Endothelial cell of umbilical vein (primary cell): ENCODE measurements around the gene PPP1CA. TPM values are rescaled to one million over a fixed set of nuclear protein-coding genes. Genes with fewer than 3 reads are reported as not detected.

ENCODE experiments used
- BruUV-seq: library from RNA; stranded (reverse); fragments of 400-500 nt; replicated peaks from 2 replicates; lab custom pipeline; 2021; lab: Mats Ljungman, UMichigan
- CTCF ChIA-PET: fragments of 300-600, 350-600 bp; sonication (Branson Sonifier 250); formaldehyde crosslinking; loops from one replicate; lab custom pipeline; 2021; ENCODE audit warnings: antibody characterized with exemption, inconsistent platforms; lab: Charles Lee
- POLR2A ChIA-PET: fragments of 300-600, 350-600 bp; sonication (Branson Sonifier 250); formaldehyde crosslinking; loops from one replicate; lab custom pipeline; 2021; ENCODE audit warnings: antibody characterized with exemption, inconsistent platforms; lab: Charles Lee
- DNase-seq: peaks from one replicate; pipeline ENCODE4 v3.0.0-alpha.2; 2011; ENCODE audit warnings: low read depth, low spot score
- FAIRE-seq: peaks from 2 replicates; lab custom pipeline; 2011; peaks lifted over from hg19 to GRCh38; lab: Jason Lieb, UNC
- H2AFZ ChIP-seq: 2 replicates; pipeline ENCODE4 v1.6.0; 2012; ENCODE audit warnings: low read depth, low read length, control low read depth, inconsistent platforms
- H3K27ac ChIP-seq: 2 replicates; pipeline ENCODE4 v1.5.1; 2011; ENCODE audit warnings: low read depth, mild to moderate bottlenecking, control low read depth, low read length, moderate library complexity; ENCODE audit not compliant: insufficient read depth
- H3K27me3 ChIP-seq, 2 experiments: 2 replicates each; pipeline versions ENCODE4 v1.6.0 to v1.6.1; 2011; ENCODE audit warnings: low read length in 2 of 2, mixed read lengths in 1 of 2; ENCODE audit not compliant: control insufficient read depth in 2 of 2, insufficient read depth in 2 of 2
- H3K36me3 ChIP-seq, 2 experiments: 2 replicates in 1 of 2; 3 replicates in 1 of 2; pipeline ENCODE4 v1.5.1; 2011; ENCODE audit warnings: low read length in 2 of 2, mild to moderate bottlenecking in 1 of 2, moderate library complexity in 1 of 2; ENCODE audit not compliant: control insufficient read depth in 2 of 2, insufficient read depth in 2 of 2; ENCODE audit errors: extremely low read depth in 1 of 2
- H3K4me1 ChIP-seq: 3 replicates; pipeline ENCODE4 v1.5.1; 2011; ENCODE audit warnings: mild to moderate bottlenecking, low read length; ENCODE audit not compliant: control insufficient read depth, insufficient read depth; ENCODE audit errors: extremely low read depth
- H3K4me2 ChIP-seq: 2 replicates; pipeline ENCODE4 v1.6.1; 2011; ENCODE audit warnings: low read length, control low read depth, mixed read lengths; ENCODE audit not compliant: insufficient read depth
- H3K4me3 ChIP-seq, 3 experiments: fragments of 200-600 bp in 1 of 3; sonication (generic), shearing (Covaris generic) in 1 of 3; replicated peaks in 1 of 3; 2 replicates each; pipeline ENCODE4 v1.5.1; 2011 to 2016; ENCODE audit warnings: control low read depth in 3 of 3, low read length in 3 of 3, mild to moderate bottlenecking in 2 of 3, inconsistent platforms in 1 of 3, low read depth in 1 of 3, moderate library complexity in 1 of 3; ENCODE audit not compliant: insufficient read depth in 1 of 3
- H3K79me2 ChIP-seq: 2 replicates; pipeline ENCODE4 v1.6.0; 2012; ENCODE audit warnings: low read length, inconsistent platforms; ENCODE audit not compliant: control insufficient read depth, insufficient read depth
- H3K9ac ChIP-seq: replicated peaks from 2 replicates; pipeline ENCODE3; 2011; ENCODE audit warnings: low read length, control low read depth; ENCODE audit not compliant: insufficient read depth; ENCODE audit errors: extremely low read depth
- H3K9me1 ChIP-seq: replicated peaks from 3 replicates; pipeline ENCODE4 v1.6.0; 2011; ENCODE audit warnings: mild to moderate bottlenecking, low read length; ENCODE audit not compliant: control insufficient read depth, insufficient read depth; ENCODE audit errors: extremely low read depth
- H3K9me3 ChIP-seq: replicated peaks from 2 replicates; pipeline ENCODE4 v1.5.1; 2012; ENCODE audit warnings: low read length, inconsistent platforms; ENCODE audit not compliant: control insufficient read depth, insufficient read depth
- H4K20me1 ChIP-seq: replicated peaks from 2 replicates; pipeline ENCODE3; 2011; ENCODE audit warnings: mild to moderate bottlenecking, low read length; ENCODE audit not compliant: control insufficient read depth, insufficient read depth; ENCODE audit errors: extremely low read depth
- EZH2 ChIP-seq: IDR thresholded peaks from 2 replicates; pipeline ENCODE4 v1.6.1; 2012; ENCODE audit warnings: borderline replicate concordance, low read depth, mild to moderate bottlenecking, moderate library complexity, low read length, inconsistent platforms; ENCODE audit not compliant: severe bottlenecking
- FOS ChIP-seq: IDR thresholded peaks from 2 replicates; pipeline ENCODE4 v1.6.1; 2011; ENCODE audit warnings: mild to moderate bottlenecking, low read length, moderate library complexity, borderline replicate concordance; ENCODE audit not compliant: insufficient read depth
- GATA2 ChIP-seq: IDR thresholded peaks from 2 replicates; pipeline ENCODE4 v1.7.0; 2011; ENCODE audit warnings: low read depth, mild to moderate bottlenecking, moderate library complexity, mixed read lengths, low read length; ENCODE audit not compliant: insufficient read length, insufficient read depth
- JUN ChIP-seq: IDR thresholded peaks from 2 replicates; pipeline ENCODE4 v1.6.1; 2011; ENCODE audit warnings: borderline replicate concordance, low read depth; ENCODE audit not compliant: insufficient read length, insufficient read depth
- MYC ChIP-seq: IDR thresholded peaks from one replicate; pipeline ENCODE4 v1.6.1; 2011; ENCODE audit warnings: mild to moderate bottlenecking, low read depth, low read length
- POLR2A ChIP-seq: IDR thresholded peaks from 2 replicates; pipeline ENCODE4 v1.6.1; 2012; ENCODE audit warnings: low read depth, mild to moderate bottlenecking, control low read depth, low read length
- POLR2AphosphoS5 ChIP-seq: IDR thresholded peaks from 2 replicates; pipeline ENCODE4 v1.6.1; 2012; ENCODE audit warnings: low read depth, mild to moderate bottlenecking, control low read depth, low read length, moderate library complexity; ENCODE audit not compliant: insufficient read depth
- dilution Hi-C: fragments of 300-500 bp; cut with MboI; formaldehyde crosslinking; loops from one replicate; pipeline ENCODE4 v1.15.0; 2019; ENCODE audit warnings: low sequenced_read_pairs; ENCODE audit not compliant: extremely low pct_ligation_motif_present
- intact Hi-C: fragments of 100-400 bp; cut with micrococcal nuclease; formaldehyde crosslinking; loops from one replicate; pipeline ENCODE4 v1.10.0; 2022
- polyA plus RNA-seq, 4 experiments: library from polyadenylated mRNA; depleted of rRNA in 3 of 4; stranded (reverse) in 3 of 4; unstranded in 1 of 4; fragments of >200 nt; gene quantifications; 2 replicates each; pipeline versions ENCODE4 v1.2.1 to v1.2.3, GENCODE V29; 2011 to 2012; ENCODE audit warnings: missing spikeins in 1 of 4
- total RNA-seq: library from RNA; stranded (reverse); gene quantifications from 2 replicates; pipeline ENCODE4 v1.2.3, GENCODE V29; 2021
- TF ChIP-seq, protein P1 (sequence below): IDR thresholded peaks from 2 replicates; pipeline ENCODE4 v1.6.1; 2011; ENCODE audit not compliant: insufficient read depth, insufficient read length
- TF ChIP-seq, protein P2 (sequence below), 2 donors: IDR thresholded peaks; 1 replicate in 1 of 2; 2 replicates in 1 of 2; pipeline ENCODE4 v1.5.1; 2011; ENCODE audit warnings: low read length in 2 of 2, mild to moderate bottlenecking in 2 of 2, moderate library complexity in 2 of 2, control low read depth in 1 of 2, inconsistent platforms in 1 of 2, low read depth in 1 of 2; ENCODE audit not compliant: insufficient read depth in 1 of 2; ENCODE audit errors: extremely low read depth in 1 of 2

Gene PPP1CA
- total and polyA plus RNA-seq, 2 donors (not counting 3 experiments of a cell fraction or from before 2014, with no cell fraction given): 192 to 419 TPM

DNA sequence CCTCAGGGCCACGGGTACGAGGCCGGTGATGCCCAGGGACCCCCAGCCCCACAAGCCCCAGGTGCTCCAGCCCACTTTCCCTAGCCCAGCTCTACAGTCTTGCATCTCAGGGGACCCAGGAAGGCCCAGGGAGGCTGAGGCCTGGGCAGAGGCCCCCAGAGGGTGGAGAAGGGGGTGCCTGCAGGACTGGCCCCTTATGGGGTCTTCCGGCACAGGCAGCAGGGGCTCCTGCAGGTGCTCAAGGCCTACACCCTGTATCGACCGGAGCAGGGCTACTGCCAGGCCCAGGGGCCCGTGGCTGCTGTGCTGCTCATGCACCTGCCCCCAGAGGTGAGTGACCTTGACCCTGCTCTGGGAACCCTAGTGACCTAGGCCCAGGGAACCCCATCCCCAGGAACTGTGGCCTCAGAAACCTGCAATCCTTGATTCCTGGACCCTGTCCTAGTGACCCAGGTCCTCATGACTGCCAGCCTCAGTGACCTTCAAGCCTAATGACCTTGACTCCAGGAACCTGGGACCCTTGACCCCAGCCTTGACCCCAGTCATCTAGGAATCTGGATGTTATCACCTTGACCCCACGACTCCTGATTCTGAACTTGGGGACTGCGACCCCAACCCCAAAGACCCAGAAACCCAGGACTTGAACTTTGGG is 4.2 kb upstream of the PPP1CA start:
- FAIRE-seq: no peak
- dilution Hi-C loops: no loop called here
- H3K9me3 ChIP-seq: no peaks in the 10 kb centered on the region

More for the DNA sequence above, 4.2 kb upstream of the PPP1CA start:
- ChIA-PET POLR2A (no interaction called here), CTCF (interaction anchor here (2.5 kb wide), 1 partner anchor 14 kb away, joined by 6 read pairs; no protein-coding TSS in a partner anchor)
- intact Hi-C loops: no loop called here
- Histone ChIP-seq H3K4me1 (peaks cover 6% of the 10 kb centered on the region), H3K9ac (no peak overlapping the region), H3K4me3 (no peak overlapping the region), H2AFZ (no peak overlapping the region), H3K27ac (no peak overlapping the region), H3K27me3 (peaks cover 0 to 2% of the 10 kb centered on the region in 2 experiments), H3K36me3 (no peaks in the 10 kb centered on the region), H3K9me1 (no peaks in the 10 kb centered on the region), H3K4me2 (no peak overlapping the region), H3K79me2 (peaks cover 5% of the 10 kb centered on the region), H4K20me1 (no peaks in the 10 kb centered on the region)
- DNase-seq: no peak
- BruUV-seq: no TSS peak
- TF ChIP-seq GATA2: no peak
- no peak for TF ChIP-seq EZH2
- TF ChIP-seq POLR2AphosphoS5: no peak
- no peak for TF ChIP-seq MYC
- no peak for TF ChIP-seq FOS
- TF ChIP-seq, protein P1, sequence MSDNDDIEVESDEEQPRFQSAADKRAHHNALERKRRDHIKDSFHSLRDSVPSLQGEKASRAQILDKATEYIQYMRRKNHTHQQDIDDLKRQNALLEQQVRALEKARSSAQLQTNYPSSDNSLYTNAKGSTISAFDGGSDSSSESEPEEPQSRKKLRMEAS: no peak
- TF ChIP-seq JUN: no peak
- TF ChIP-seq, protein P2, sequence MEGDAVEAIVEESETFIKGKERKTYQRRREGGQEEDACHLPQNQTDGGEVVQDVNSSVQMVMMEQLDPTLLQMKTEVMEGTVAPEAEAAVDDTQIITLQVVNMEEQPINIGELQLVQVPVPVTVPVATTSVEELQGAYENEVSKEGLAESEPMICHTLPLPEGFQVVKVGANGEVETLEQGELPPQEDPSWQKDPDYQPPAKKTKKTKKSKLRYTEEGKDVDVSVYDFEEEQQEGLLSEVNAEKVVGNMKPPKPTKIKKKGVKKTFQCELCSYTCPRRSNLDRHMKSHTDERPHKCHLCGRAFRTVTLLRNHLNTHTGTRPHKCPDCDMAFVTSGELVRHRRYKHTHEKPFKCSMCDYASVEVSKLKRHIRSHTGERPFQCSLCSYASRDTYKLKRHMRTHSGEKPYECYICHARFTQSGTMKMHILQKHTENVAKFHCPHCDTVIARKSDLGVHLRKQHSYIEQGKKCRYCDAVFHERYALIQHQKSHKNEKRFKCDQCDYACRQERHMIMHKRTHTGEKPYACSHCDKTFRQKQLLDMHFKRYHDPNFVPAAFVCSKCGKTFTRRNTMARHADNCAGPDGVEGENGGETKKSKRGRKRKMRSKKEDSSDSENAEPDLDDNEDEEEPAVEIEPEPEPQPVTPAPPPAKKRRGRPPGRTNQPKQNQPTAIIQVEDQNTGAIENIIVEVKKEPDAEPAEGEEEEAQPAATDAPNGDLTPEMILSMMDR (IDR thresholded peaks at IDR 0.05; ENCODE audit: extremely low read depth in 1 of 2, insufficient read depth in 1 of 2, low read depth in 1 of 2, low read length in 2 of 2): no peak
- TF ChIP-seq POLR2A: no peak
